ENCODE data around the gene ZNF621. TPM values are rescaled to one million over a fixed set of nuclear protein-coding genes. Genes with fewer than 3 reads are reported as not detected.
A peak's percentile ranks its signal among the peaks of the same experiment; 100 is the strongest.

Gene ZNF621
- total RNA-seq, 1 experiment from 2014 or later, result 8.6 TPM

DNA sequence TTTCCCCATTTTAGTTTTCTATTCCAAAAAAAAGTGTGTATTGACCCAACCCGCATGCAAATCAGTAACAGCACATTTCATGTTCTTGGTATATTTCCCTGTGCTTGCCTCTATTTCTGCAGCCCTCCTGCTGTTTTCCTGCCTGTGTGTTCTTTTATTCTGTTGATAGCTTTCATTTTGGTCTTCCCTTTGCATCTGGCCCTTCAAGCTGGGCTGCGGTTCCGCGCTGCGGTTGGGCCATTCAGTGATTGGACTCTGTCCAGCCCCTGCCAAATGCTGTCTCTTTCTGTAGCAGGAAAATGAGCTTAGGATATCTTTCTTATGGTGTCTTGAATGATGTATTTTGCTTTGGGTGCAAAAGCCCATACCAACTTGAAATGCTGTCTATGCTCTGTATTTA, 49.9 kb downstream of the ZNF621 start:
- Histone ChIP-seq H3K4me3 (no peak overlapping the region), H3K4me1 (no peaks in the 10 kb centered on the region), H3K27ac (no peak overlapping the region), H3K36me3 (no peaks in the 10 kb centered on the region), H3K27me3 (no peaks in the 10 kb centered on the region), H3K9me3 (replicated peaks) (no peaks in the 10 kb centered on the region)
- DNase-seq, result peak; percentile 10 to 27

GRCh38 chr3:40576396-40576795, 51.6 kb downstream of the ZNF621 start:
- no peak for DNase-seq

DNA sequence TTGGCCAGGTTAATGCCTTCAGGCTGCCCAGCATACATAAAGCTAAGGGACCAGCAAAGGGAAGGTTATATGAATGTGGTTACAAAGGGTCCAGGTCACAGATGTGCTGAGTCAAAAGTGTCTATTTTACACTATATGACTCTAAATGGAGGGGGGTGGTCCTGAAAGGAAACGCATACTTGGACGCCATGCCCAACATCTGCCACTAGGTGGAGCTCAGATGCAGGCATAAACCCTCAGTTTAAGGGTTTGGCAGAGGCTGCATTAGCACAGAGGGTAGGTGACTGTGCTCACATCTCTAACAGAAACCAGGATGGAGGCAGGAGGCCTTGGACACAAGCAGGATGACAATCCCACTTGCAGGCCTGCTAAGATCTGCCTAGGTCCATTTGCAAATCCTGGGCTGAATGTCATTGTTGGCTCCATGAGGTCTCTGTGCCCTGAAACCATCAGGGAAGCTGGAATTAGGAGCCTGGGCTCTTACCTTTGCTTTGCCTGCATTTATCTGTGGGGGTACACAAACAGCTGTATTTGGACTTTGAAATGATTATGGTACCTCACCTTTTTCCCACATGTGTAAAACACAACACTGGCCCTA, 55.8 kb downstream of the ZNF621 start:
- Histone ChIP-seq H3K36me3 (no peaks in the 10 kb centered on the region), H3K9me3 (replicated peaks) (no peaks in the 10 kb centered on the region), H3K27ac (no peak overlapping the region), H3K4me3 (no peak overlapping the region), H3K4me1 (peaks cover 21% of the 10 kb centered on the region), H3K27me3 (no peaks in the 10 kb centered on the region)
- DNase-seq, result peak; percentile 59 to 83

More at GRCh38 chr3:40576396-40576795, 51.6 kb downstream of the ZNF621 start:
- no peaks in the 10 kb centered on the region for H3K36me3 ChIP-seq
- H3K27ac ChIP-seq, result no peak overlapping the region
- H3K9me3 ChIP-seq (replicated peaks), result no peaks in the 10 kb centered on the region
- H3K4me1 ChIP-seq, result no peaks in the 10 kb centered on the region
- no peak overlapping the region for H3K4me3 ChIP-seq
- H3K27me3 ChIP-seq, result no peaks in the 10 kb centered on the region

- Histone ChIP-seq H3K27ac (no peak overlapping the region), H3K4me1 (peaks cover 25% of the 10 kb centered on the region), H3K36me3 (no peaks in the 10 kb centered on the region), H3K4me3 (no peak overlapping the region), H3K9me3 (replicated peaks) (no peaks in the 10 kb centered on the region), H3K27me3 (no peaks in the 10 kb centered on the region)
- DNase-seq, result no peak
Measured at GRCh38 chr3:40581166-40581565, 56.4 kb downstream of the ZNF621 start.

- peaks cover 25% of the 10 kb centered on the region for H3K4me1 ChIP-seq
- H3K27me3 ChIP-seq, result no peaks in the 10 kb centered on the region
- H3K36me3 ChIP-seq, result no peaks in the 10 kb centered on the region
- peak overlapping the region; percentile 64 for H3K27ac ChIP-seq
- H3K4me3 ChIP-seq, result no peak overlapping the region
- peak; percentile 40 to 63 for DNase-seq
- no peaks in the 10 kb centered on the region for H3K9me3 ChIP-seq (replicated peaks)
Measured at GRCh38 chr3:40582401-40583027, 57.8 kb downstream of the ZNF621 start.

DNA sequence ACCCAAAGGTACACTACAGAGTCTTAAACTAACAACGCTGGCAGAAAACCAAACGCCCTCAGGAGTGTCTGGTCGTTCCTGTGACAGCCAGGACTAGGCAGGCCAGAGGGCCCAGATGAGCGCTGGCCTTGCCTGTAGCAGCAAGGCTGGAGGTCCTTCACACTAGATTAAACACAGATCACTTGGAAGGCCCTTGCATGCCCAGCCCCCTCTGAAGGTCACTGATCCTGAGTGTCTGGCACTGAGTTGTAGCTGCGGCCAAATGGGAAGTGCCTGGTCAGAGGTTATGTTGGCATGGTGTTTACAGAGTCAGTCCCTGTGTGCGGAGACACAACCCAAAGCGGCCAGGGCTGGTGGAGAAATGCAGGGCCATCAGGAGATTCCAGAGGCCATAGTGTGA, 58.9 kb downstream of the ZNF621 start:
- Histone ChIP-seq H3K36me3 (no peaks in the 10 kb centered on the region), H3K27me3 (no peaks in the 10 kb centered on the region), H3K4me3 (no peak overlapping the region), H3K4me1 (peaks cover 25% of the 10 kb centered on the region), H3K27ac (no peak overlapping the region), H3K9me3 (replicated peaks) (no peaks in the 10 kb centered on the region)
- no peak for DNase-seq

GRCh38 chr3:40584625-40585189, 59.9 kb downstream of the ZNF621 start:
- Histone ChIP-seq H3K27ac (peak overlapping the region; percentile 79), H3K36me3 (no peaks in the 10 kb centered on the region), H3K4me1 (peaks cover 25% of the 10 kb centered on the region), H3K4me3 (peak overlapping the region; percentile 31), H3K9me3 (replicated peaks) (no peaks in the 10 kb centered on the region), H3K27me3 (no peaks in the 10 kb centered on the region)
- DNase-seq, result peak; percentile 79 to 84

DNA sequence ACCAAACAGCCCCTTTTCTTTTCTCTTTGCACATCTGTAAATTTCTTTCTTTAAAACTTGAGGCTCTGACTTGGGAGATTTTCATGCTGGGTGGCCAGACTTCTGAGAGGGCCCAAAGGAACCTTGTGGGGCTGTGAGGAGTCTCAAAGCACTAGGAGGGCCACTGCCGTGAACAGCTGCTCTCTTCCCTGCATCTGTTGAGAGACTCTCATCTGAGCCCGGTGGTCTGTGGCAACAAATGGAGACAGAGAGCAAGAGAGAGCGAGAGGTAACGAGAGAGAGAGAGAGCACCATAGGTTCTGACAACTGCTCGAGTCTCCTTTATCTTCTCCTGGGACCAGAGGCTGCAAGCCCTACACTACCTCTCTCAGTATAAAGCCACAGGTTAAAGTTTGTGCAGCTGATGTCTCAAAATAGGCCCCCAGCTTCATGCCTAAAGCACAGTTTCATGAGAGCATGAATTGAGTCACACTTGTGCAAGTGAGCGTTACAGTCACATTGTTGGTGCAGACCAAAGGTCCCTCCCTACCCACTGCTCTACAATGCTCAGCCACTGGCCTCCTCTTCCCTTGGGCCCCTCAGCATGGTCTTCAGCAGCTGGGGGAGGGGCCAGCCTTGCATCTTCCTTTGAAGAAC, 60.7 kb downstream of the ZNF621 start:
- peaks cover 25% of the 10 kb centered on the region for H3K4me1 ChIP-seq
- peak; percentile 73 to 81 for DNase-seq
- no peaks in the 10 kb centered on the region for H3K27me3 ChIP-seq
- no peaks in the 10 kb centered on the region for H3K9me3 ChIP-seq (replicated peaks)
- peak overlapping the region; percentile 31; the same call in 1 of the 2 replicates for H3K4me3 ChIP-seq
- H3K27ac ChIP-seq, result peak overlapping the region; percentile 79
- no peaks in the 10 kb centered on the region for H3K36me3 ChIP-seq

DNA sequence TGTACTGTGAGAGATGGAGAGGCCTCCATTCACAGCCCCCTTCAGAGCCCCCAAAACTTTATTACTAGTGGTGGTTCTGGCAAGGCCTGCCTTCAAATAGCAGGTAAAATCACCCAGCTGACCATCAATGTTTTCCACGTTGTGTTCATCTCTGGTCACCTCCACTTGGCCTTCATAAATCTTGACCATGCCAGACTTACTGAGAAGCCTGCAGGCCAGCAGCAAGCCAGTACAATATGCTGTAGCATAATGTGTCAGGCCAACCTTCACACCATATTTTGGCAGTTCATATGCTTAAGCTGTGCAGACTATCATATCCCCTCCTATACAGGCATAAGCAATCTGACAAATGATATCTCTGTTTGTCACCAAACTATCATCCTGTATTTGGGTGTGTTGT, 62.1 kb downstream of the ZNF621 start:
- Histone ChIP-seq H3K4me3 (no peak overlapping the region), H3K36me3 (no peaks in the 10 kb centered on the region)
- no peak for DNase-seq

DNA sequence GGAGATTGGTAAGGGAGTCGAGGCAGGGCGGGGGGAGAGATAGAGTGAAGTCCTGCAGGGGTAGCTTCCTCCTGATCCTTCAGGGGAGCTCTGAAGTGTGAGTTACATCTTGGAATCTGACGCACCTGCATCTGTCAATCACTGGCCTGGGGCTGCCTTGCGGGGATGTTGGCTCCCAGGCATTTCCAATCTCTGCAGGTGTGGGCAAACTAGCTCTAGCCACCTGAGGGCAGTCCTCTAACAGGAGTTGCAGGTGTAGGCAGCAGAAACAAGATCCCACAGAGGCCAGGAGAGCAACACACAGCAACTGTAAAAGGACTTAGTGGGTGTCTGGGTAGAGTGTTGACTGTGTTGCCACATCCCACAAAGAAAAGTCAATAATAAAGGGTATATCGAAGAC, 63.6 kb downstream of the ZNF621 start:
- H3K27ac ChIP-seq, result no peak overlapping the region
- no peaks in the 10 kb centered on the region for H3K36me3 ChIP-seq
- peaks cover 18% of the 10 kb centered on the region for H3K4me1 ChIP-seq
- H3K4me3 ChIP-seq, result no peak overlapping the region
- no peaks in the 10 kb centered on the region for H3K9me3 ChIP-seq (replicated peaks)
- no peaks in the 10 kb centered on the region for H3K27me3 ChIP-seq
- peak; percentile 7 to 26 for DNase-seq

More for the DNA sequence above, 62.1 kb downstream of the ZNF621 start:
- Histone ChIP-seq H3K27me3 (no peaks in the 10 kb centered on the region), H3K27ac (no peak overlapping the region), H3K9me3 (replicated peaks) (no peaks in the 10 kb centered on the region), H3K4me1 (peaks cover 25% of the 10 kb centered on the region)

Other genes starting within 250 kb of the ZNF621 start
- 21.7 and 22.3 TPM in 2 replicates for gene EIF1B, start 215.3 kb upstream of the ZNF621 start, total RNA-seq (2014; rRNA removed; shearing (Covaris generic))
- gene ENTPD3, start 137.8 kb upstream of the ZNF621 start, total RNA-seq (2014; rRNA removed; shearing (Covaris generic)), result not detected in 2 replicates
- gene RPL14, start 67.6 kb upstream of the ZNF621 start, total RNA-seq (2014; rRNA removed; shearing (Covaris generic)), result 838 and 968 TPM in 2 replicates
- 2.1 and 3.4 TPM in 2 replicates for gene ZNF619, start 47.8 kb upstream of the ZNF621 start, total RNA-seq (2014; rRNA removed; shearing (Covaris generic))
- gene ZNF620, start 18.9 kb upstream of the ZNF621 start, total RNA-seq (2014; rRNA removed; shearing (Covaris generic)), result 4.6 and 6.1 TPM in 2 replicates

Measured in SJCRH30 (cell line).